ENCODE results near the gene ELOVL6.

Gene ELOVL6

GRCh38 chr4:110183058-110183457, 15.4 kb downstream of the ELOVL6 start:
- H3K36me3 ChIP-seq (ENCODE audit: control insufficient read depth in 1 of 2, insufficient read depth in 2 of 2, low read length in 2 of 2): no peaks in the 10 kb centered on the region
- H3K27ac ChIP-seq (ENCODE audit: low read length): no peak overlapping the region
- H3K4me1 ChIP-seq (ENCODE audit: control insufficient read depth in 1 of 2, insufficient read depth in 2 of 2, low read length in 2 of 2): no peaks in the 10 kb centered on the region
- no peaks in the 10 kb centered on the region for H3K9me3 ChIP-seq (ENCODE audit: control insufficient read depth in 1 of 2, low read length in 2 of 2)
- H3K4me3 ChIP-seq (ENCODE audit: low read depth in 1 of 2, low read length in 2 of 2): no peak overlapping the region
- H3K27me3 ChIP-seq (ENCODE audit: low read depth, low read length): no peaks in the 10 kb centered on the region

- Histone ChIP-seq H3K4me1 (ENCODE audit: control insufficient read depth in 1 of 2, insufficient read depth in 2 of 2, low read length in 2 of 2) (no peaks in the 10 kb centered on the region), H3K9me3 (ENCODE audit: control insufficient read depth in 1 of 2, low read length in 2 of 2) (no peaks in the 10 kb centered on the region), H3K4me3 (ENCODE audit: low read depth in 1 of 2, low read length in 2 of 2) (no peak overlapping the region), H3K27ac (ENCODE audit: low read length) (no peak overlapping the region), H3K27me3 (ENCODE audit: low read depth, low read length) (no peaks in the 10 kb centered on the region), H3K36me3 (ENCODE audit: control insufficient read depth in 1 of 2, insufficient read depth in 2 of 2, low read length in 2 of 2) (no peaks in the 10 kb centered on the region)
Observed at GRCh38 chr4:110181890-110182289, 16.5 kb downstream of the ELOVL6 start.

- no peaks in the 10 kb centered on the region for H3K27me3 ChIP-seq (ENCODE audit: low read depth, low read length)
Observed at GRCh38 chr4:110175634-110176033, 22.8 kb downstream of the ELOVL6 start.

GRCh38 chr4:110172972-110173371, 25.4 kb downstream of the ELOVL6 start:
- H3K9me3 ChIP-seq (ENCODE audit: control insufficient read depth in 1 of 2, low read length in 2 of 2): no peaks in the 10 kb centered on the region
- H3K27ac ChIP-seq (ENCODE audit: low read length): no peak overlapping the region
- no peaks in the 10 kb centered on the region for H3K36me3 ChIP-seq (ENCODE audit: control insufficient read depth in 1 of 2, insufficient read depth in 2 of 2, low read length in 2 of 2)
- no peaks in the 10 kb centered on the region for H3K4me1 ChIP-seq (ENCODE audit: control insufficient read depth in 1 of 2, insufficient read depth in 2 of 2, low read length in 2 of 2)
- H3K27me3 ChIP-seq (ENCODE audit: low read depth, low read length): no peaks in the 10 kb centered on the region
- no peak overlapping the region for H3K4me3 ChIP-seq (ENCODE audit: low read depth in 1 of 2, low read length in 2 of 2)

More at GRCh38 chr4:110175634-110176033, 22.8 kb downstream of the ELOVL6 start:
- Histone ChIP-seq H3K4me1 (ENCODE audit: control insufficient read depth in 1 of 2, insufficient read depth in 2 of 2, low read length in 2 of 2) (no peaks in the 10 kb centered on the region), H3K36me3 (ENCODE audit: control insufficient read depth in 1 of 2, insufficient read depth in 2 of 2, low read length in 2 of 2) (no peaks in the 10 kb centered on the region), H3K4me3 (ENCODE audit: low read depth in 1 of 2, low read length in 2 of 2) (no peak overlapping the region), H3K27ac (ENCODE audit: low read length) (no peak overlapping the region), H3K9me3 (ENCODE audit: control insufficient read depth in 1 of 2, low read length in 2 of 2) (no peaks in the 10 kb centered on the region)

GRCh38 chr4:110171971-110172370, 26.4 kb downstream of the ELOVL6 start:
- H3K4me3 ChIP-seq (ENCODE audit: low read depth in 1 of 2, low read length in 2 of 2): no peak overlapping the region

GRCh38 chr4:110170861-110171260, 27.6 kb downstream of the ELOVL6 start:
- no peak overlapping the region for H3K4me3 ChIP-seq (ENCODE audit: low read depth in 1 of 2, low read length in 2 of 2)
- H3K4me1 ChIP-seq (ENCODE audit: control insufficient read depth in 1 of 2, insufficient read depth in 2 of 2, low read length in 2 of 2): no peaks in the 10 kb centered on the region
- H3K36me3 ChIP-seq (ENCODE audit: control insufficient read depth in 1 of 2, insufficient read depth in 2 of 2, low read length in 2 of 2): no peaks in the 10 kb centered on the region
- H3K9me3 ChIP-seq (ENCODE audit: control insufficient read depth in 1 of 2, low read length in 2 of 2): no peaks in the 10 kb centered on the region
- H3K27me3 ChIP-seq (ENCODE audit: low read depth, low read length): no peaks in the 10 kb centered on the region
- H3K27ac ChIP-seq (ENCODE audit: low read length): no peak overlapping the region

More at GRCh38 chr4:110171971-110172370, 26.4 kb downstream of the ELOVL6 start:
- no peaks in the 10 kb centered on the region for H3K27me3 ChIP-seq (ENCODE audit: low read depth, low read length)
- no peaks in the 10 kb centered on the region for H3K36me3 ChIP-seq (ENCODE audit: control insufficient read depth in 1 of 2, insufficient read depth in 2 of 2, low read length in 2 of 2)
- no peak overlapping the region for H3K27ac ChIP-seq (ENCODE audit: low read length)
- H3K9me3 ChIP-seq (ENCODE audit: control insufficient read depth in 1 of 2, low read length in 2 of 2): no peaks in the 10 kb centered on the region
- no peaks in the 10 kb centered on the region for H3K4me1 ChIP-seq (ENCODE audit: control insufficient read depth in 1 of 2, insufficient read depth in 2 of 2, low read length in 2 of 2)

GRCh38 chr4:110165382-110166286, 32.8 kb downstream of the ELOVL6 start:
- Histone ChIP-seq H3K9me3 (ENCODE audit: control insufficient read depth in 1 of 2, low read length in 2 of 2) (no peaks in the 10 kb centered on the region), H3K4me1 (ENCODE audit: control insufficient read depth in 1 of 2, insufficient read depth in 2 of 2, low read length in 2 of 2) (no peaks in the 10 kb centered on the region), H3K4me3 (ENCODE audit: low read depth in 1 of 2, low read length in 2 of 2) (no peak overlapping the region), H3K27ac (ENCODE audit: low read length) (no peak overlapping the region), H3K27me3 (ENCODE audit: low read depth, low read length) (no peaks in the 10 kb centered on the region), H3K36me3 (ENCODE audit: control insufficient read depth in 1 of 2, insufficient read depth in 2 of 2, low read length in 2 of 2) (no peaks in the 10 kb centered on the region)

GRCh38 chr4:110164856-110165255, 33.6 kb downstream of the ELOVL6 start:
- no peak overlapping the region for H3K4me3 ChIP-seq (ENCODE audit: low read depth in 1 of 2, low read length in 2 of 2)
- no peaks in the 10 kb centered on the region for H3K27me3 ChIP-seq (ENCODE audit: low read depth, low read length)
- H3K9me3 ChIP-seq (ENCODE audit: control insufficient read depth in 1 of 2, low read length in 2 of 2): no peaks in the 10 kb centered on the region
- H3K27ac ChIP-seq (ENCODE audit: low read length): no peak overlapping the region
- no peaks in the 10 kb centered on the region for H3K4me1 ChIP-seq (ENCODE audit: control insufficient read depth in 1 of 2, insufficient read depth in 2 of 2, low read length in 2 of 2)
- no peaks in the 10 kb centered on the region for H3K36me3 ChIP-seq (ENCODE audit: control insufficient read depth in 1 of 2, insufficient read depth in 2 of 2, low read length in 2 of 2)

- H3K27ac ChIP-seq (ENCODE audit: low read length): no peak overlapping the region
- H3K4me1 ChIP-seq (ENCODE audit: control insufficient read depth in 1 of 2, insufficient read depth in 2 of 2, low read length in 2 of 2): no peaks in the 10 kb centered on the region
- H3K27me3 ChIP-seq (ENCODE audit: low read depth, low read length): no peaks in the 10 kb centered on the region
- H3K36me3 ChIP-seq (ENCODE audit: control insufficient read depth in 1 of 2, insufficient read depth in 2 of 2, low read length in 2 of 2): no peaks in the 10 kb centered on the region
- H3K9me3 ChIP-seq (ENCODE audit: control insufficient read depth in 1 of 2, low read length in 2 of 2): no peaks in the 10 kb centered on the region
- no peak overlapping the region for H3K4me3 ChIP-seq (ENCODE audit: low read depth in 1 of 2, low read length in 2 of 2)
Observed at GRCh38 chr4:110164251-110164650, 34.2 kb downstream of the ELOVL6 start.

GRCh38 chr4:110163327-110164069, 34.9 kb downstream of the ELOVL6 start:
- Histone ChIP-seq H3K36me3 (ENCODE audit: control insufficient read depth in 1 of 2, insufficient read depth in 2 of 2, low read length in 2 of 2) (no peaks in the 10 kb centered on the region), H3K27me3 (ENCODE audit: low read depth, low read length) (no peaks in the 10 kb centered on the region), H3K9me3 (ENCODE audit: control insufficient read depth in 1 of 2, low read length in 2 of 2) (no peaks in the 10 kb centered on the region), H3K4me1 (ENCODE audit: control insufficient read depth in 1 of 2, insufficient read depth in 2 of 2, low read length in 2 of 2) (no peaks in the 10 kb centered on the region), H3K27ac (ENCODE audit: low read length) (no peak overlapping the region), H3K4me3 (ENCODE audit: low read depth in 1 of 2, low read length in 2 of 2) (no peak overlapping the region)

- no peak overlapping the region for H3K27ac ChIP-seq (ENCODE audit: low read length)
- H3K36me3 ChIP-seq (ENCODE audit: control insufficient read depth in 1 of 2, insufficient read depth in 2 of 2, low read length in 2 of 2): no peaks in the 10 kb centered on the region
- no peaks in the 10 kb centered on the region for H3K9me3 ChIP-seq (ENCODE audit: control insufficient read depth in 1 of 2, low read length in 2 of 2)
- H3K4me3 ChIP-seq (ENCODE audit: low read depth in 1 of 2, low read length in 2 of 2): no peak overlapping the region
- no peaks in the 10 kb centered on the region for H3K4me1 ChIP-seq (ENCODE audit: control insufficient read depth in 1 of 2, insufficient read depth in 2 of 2, low read length in 2 of 2)
- H3K27me3 ChIP-seq (ENCODE audit: low read depth, low read length): no peaks in the 10 kb centered on the region
Observed at GRCh38 chr4:110160618-110161017, 37.8 kb downstream of the ELOVL6 start.
